B cell (primary cell): Measurements from ENCODE around the gene ULK4.

Source experiments
- EZH2 ChIP-seq: IDR thresholded peaks from 2 replicates; pipeline ENCODE4 v1.6.1; 2012; ENCODE audit warnings: borderline replicate concordance, low read depth, mild to moderate bottlenecking, moderate library complexity, low read length; ENCODE audit not compliant: insufficient read depth, poor library complexity, severe bottlenecking
- TF ChIP-seq, protein P1 (sequence below): fragments of 200-600 bp; IDR thresholded peaks from one replicate; pipeline ENCODE4 v1.8.0; 2022; ENCODE audit warnings: antibody characterized with exemption, mild to moderate bottlenecking

DNA sequence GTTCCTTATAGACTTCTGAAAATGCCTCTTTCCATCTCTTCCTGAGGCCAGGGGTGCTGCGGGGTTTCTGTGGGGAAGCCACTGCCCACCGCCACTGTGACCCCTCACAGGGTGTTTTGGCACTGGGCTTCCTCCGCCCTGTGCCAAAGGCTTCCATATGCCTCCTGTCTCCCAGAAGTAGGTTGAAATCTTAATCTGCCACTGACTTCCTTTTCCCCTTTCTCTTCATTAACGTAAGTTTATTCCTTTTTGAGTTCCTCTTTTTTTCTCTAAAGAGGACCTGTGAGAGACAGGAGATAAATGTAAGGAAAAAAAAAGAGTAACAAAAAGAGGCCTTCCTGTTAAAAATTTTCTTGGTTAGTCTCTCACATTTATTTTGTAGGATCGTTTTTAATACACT is 542.1 kb downstream of the ULK4 start:
- TF ChIP-seq, protein P1, sequence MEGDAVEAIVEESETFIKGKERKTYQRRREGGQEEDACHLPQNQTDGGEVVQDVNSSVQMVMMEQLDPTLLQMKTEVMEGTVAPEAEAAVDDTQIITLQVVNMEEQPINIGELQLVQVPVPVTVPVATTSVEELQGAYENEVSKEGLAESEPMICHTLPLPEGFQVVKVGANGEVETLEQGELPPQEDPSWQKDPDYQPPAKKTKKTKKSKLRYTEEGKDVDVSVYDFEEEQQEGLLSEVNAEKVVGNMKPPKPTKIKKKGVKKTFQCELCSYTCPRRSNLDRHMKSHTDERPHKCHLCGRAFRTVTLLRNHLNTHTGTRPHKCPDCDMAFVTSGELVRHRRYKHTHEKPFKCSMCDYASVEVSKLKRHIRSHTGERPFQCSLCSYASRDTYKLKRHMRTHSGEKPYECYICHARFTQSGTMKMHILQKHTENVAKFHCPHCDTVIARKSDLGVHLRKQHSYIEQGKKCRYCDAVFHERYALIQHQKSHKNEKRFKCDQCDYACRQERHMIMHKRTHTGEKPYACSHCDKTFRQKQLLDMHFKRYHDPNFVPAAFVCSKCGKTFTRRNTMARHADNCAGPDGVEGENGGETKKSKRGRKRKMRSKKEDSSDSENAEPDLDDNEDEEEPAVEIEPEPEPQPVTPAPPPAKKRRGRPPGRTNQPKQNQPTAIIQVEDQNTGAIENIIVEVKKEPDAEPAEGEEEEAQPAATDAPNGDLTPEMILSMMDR: no peak
- no peak for TF ChIP-seq EZH2
